ENCODE results near the gene HEYL. TPM values are rescaled to one million over a fixed set of nuclear protein-coding genes. Genes with fewer than 3 reads are reported as not detected.

The HEYL gene
- total and polyA plus RNA-seq, 4 donors: 7.6 to 19.6 (median 10.9) TPM

GRCh38 chr1:39683591-39684312 lies 44.3 kb upstream of the HEYL start:
- Histone ChIP-seq H3K4me3 (no peak overlapping the region), H3K27ac (ENCODE audit: low read depth in 1 of 2, low read length in 1 of 2) (no peak overlapping the region), H3K27me3 (ENCODE audit: control insufficient read depth in 3 of 3, insufficient read depth in 3 of 3, low read length in 2 of 3) (peaks cover 0 to 73% (median 61%) of the 10 kb centered on the region in 3 donors), H3K36me3 (ENCODE audit: control insufficient read depth in 4 of 4, insufficient read depth in 4 of 4, low read length in 4 of 4) (no peaks in the 10 kb centered on the region), H3K9ac (ENCODE audit: insufficient read depth in 1 of 2, low read length in 2 of 2) (no peak overlapping the region), H3K4me1 (ENCODE audit: control insufficient read depth in 5 of 5, insufficient read depth in 5 of 5, low read length in 5 of 5) (peaks cover 0 to 4% (median 0%) of the 10 kb centered on the region in 5 donors), H3K9me3 (ENCODE audit: control insufficient read depth in 4 of 4, insufficient read depth in 3 of 4, low read length in 3 of 4) (no peaks in the 10 kb centered on the region)
- TF ChIP-seq CTCF (IDR thresholded peaks at IDR 0.05; ENCODE audit: control extremely low read depth, extremely low read depth): no peak
- DNase-seq (peak in 2 of 3 donors; percentile 16 to 37), ATAC-seq (ENCODE audit: insufficient read depth, low FRiP score) (no peak)
- 17 to 30% methylated on average over 51 to 62 of the region's 62 CpGs for WGBS, 2 donors

DNA sequence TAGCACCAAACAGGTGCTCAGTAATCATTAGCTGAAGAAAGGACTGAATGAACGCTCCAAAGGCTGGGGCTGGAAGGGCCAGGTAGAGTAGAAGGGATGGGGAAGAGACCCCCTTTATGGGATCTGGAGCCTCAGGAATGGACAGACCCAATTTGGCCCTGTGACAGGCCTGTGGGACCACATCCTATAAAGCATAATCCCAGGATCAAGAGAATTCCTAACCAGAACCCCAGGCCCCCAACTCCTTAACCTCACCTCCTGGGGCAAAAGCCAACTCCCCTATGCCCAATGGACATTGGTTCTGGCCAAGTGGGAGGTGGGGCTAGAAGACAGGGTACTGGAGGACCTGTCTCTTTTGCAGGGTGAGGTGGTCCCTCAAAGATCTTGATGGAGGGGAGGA lies 42.6 kb upstream of the HEYL start:
- ATAC-seq (ENCODE audit: insufficient read depth, low FRiP score) (no peak), DNase-seq (no peak)
- H3K27ac ChIP-seq (ENCODE audit: low read depth in 1 of 2, low read length in 1 of 2): no peak overlapping the region
- no peak overlapping the region for H3K4me3 ChIP-seq
- no peaks in the 10 kb centered on the region for H3K36me3 ChIP-seq (ENCODE audit: control insufficient read depth in 4 of 4, insufficient read depth in 4 of 4, low read length in 4 of 4)
- TF ChIP-seq CTCF (IDR thresholded peaks at IDR 0.05; ENCODE audit: control extremely low read depth, extremely low read depth): no peak
- 81 to 83% methylated on average over 1 of the region's 1 CpG for WGBS, 2 donors
- peaks cover 0 to 6% (median 0%) of the 10 kb centered on the region in 5 donors for H3K4me1 ChIP-seq (ENCODE audit: control insufficient read depth in 5 of 5, insufficient read depth in 5 of 5, low read length in 5 of 5)
- H3K27me3 ChIP-seq (ENCODE audit: control insufficient read depth in 3 of 3, insufficient read depth in 3 of 3, low read length in 2 of 3): peaks cover 0 to 59% (median 54%) of the 10 kb centered on the region in 3 donors
- no peaks in the 10 kb centered on the region for H3K9me3 ChIP-seq (ENCODE audit: control insufficient read depth in 4 of 4, insufficient read depth in 3 of 4, low read length in 3 of 4)
- H3K9ac ChIP-seq (ENCODE audit: insufficient read depth in 1 of 2, low read length in 2 of 2): no peak overlapping the region

GRCh38 chr1:39681294-39681693 lies 41.9 kb upstream of the HEYL start:
- Histone ChIP-seq H3K9ac (ENCODE audit: insufficient read depth in 1 of 2, low read length in 2 of 2) (no peak overlapping the region), H3K36me3 (ENCODE audit: control insufficient read depth in 4 of 4, insufficient read depth in 4 of 4, low read length in 4 of 4) (no peaks in the 10 kb centered on the region), H3K9me3 (ENCODE audit: control insufficient read depth in 4 of 4, insufficient read depth in 3 of 4, low read length in 3 of 4) (no peaks in the 10 kb centered on the region), H3K4me1 (ENCODE audit: control insufficient read depth in 5 of 5, insufficient read depth in 5 of 5, low read length in 5 of 5) (peaks cover 0 to 6% (median 0%) of the 10 kb centered on the region in 5 donors), H3K27me3 (ENCODE audit: control insufficient read depth in 3 of 3, insufficient read depth in 3 of 3, low read length in 2 of 3) (peaks cover 0 to 55% (median 47%) of the 10 kb centered on the region in 3 donors), H3K27ac (ENCODE audit: low read depth in 1 of 2, low read length in 1 of 2) (no peak overlapping the region), H3K4me3 (no peak overlapping the region)
- no peak for TF ChIP-seq CTCF (IDR thresholded peaks at IDR 0.05; ENCODE audit: control extremely low read depth, extremely low read depth)
- ATAC-seq (ENCODE audit: insufficient read depth, low FRiP score) (no peak), DNase-seq (no peak)
- WGBS, 2 donors: 77 to 85% methylated on average over 3 of the region's 3 CpGs
